Brain microvascular endothelial cell (primary cell): Measurements from ENCODE around the gene WNT10A.

Experiments used
- DNase-seq: peaks from one replicate; pipeline ENCODE4 v3.0.0-alpha.2; 2020
- H3K27ac ChIP-seq: fragments of 250-450 bp; sonication (Bioruptor Pico); 2 replicates; pipeline ENCODE4 v1.5.1; 2020; ENCODE audit warnings: mild to moderate bottlenecking, moderate library complexity
- H3K27me3 ChIP-seq: fragments of 250-450 bp; sonication (Bioruptor Pico); replicated peaks from 2 replicates; pipeline ENCODE4 v1.5.1; 2020; ENCODE audit warnings: mild to moderate bottlenecking
- H3K36me3 ChIP-seq: fragments of 250-450 bp; sonication (Bioruptor Pico); replicated peaks from 2 replicates; pipeline ENCODE4 v1.5.1; 2020; ENCODE audit warnings: mild to moderate bottlenecking
- H3K4me3 ChIP-seq: 2 replicates; pipeline ENCODE4 v1.5.1; 2011; ENCODE audit warnings: low read depth, mild to moderate bottlenecking, control low read depth, low read length, moderate library complexity
- in situ Hi-C: cut with HindIII; loops from 2 replicates; pipeline ENCODE4 v1.10.0; 2017; ENCODE audit warnings: low sequenced_read_pairs, low pct_ligation_motif_present
- TF ChIP-seq, protein P1 (sequence below): IDR thresholded peaks from 2 replicates; pipeline ENCODE4 v1.5.1; 2011; ENCODE audit warnings: low read depth, mild to moderate bottlenecking, moderate library complexity, low read length, control low read depth, inconsistent platforms; ENCODE audit errors: missing control alignments

The WNT10A gene

DNA sequence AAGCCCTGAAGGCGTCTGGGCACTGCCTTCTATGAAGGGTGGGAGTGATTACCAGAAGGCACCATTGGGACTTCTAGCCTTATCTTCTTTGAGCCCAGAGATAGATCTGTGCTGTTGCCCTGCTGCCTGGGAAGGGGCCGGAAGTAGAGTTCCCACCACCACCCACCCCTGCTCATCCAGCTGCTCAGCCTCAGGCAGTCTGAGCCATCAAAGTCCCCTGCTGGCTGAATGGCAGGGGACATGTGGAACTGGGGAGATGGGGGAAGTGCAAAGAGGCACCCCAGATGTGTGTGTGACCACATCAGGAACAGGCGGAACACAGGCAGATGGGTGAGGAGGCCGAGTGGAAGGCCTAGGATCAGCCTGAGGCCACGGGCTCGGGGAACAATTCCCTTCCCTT, 3.3 kb upstream of the WNT10A start:
- peaks cover 87% of the 10 kb centered on the region for H3K27me3 ChIP-seq
- H3K27ac ChIP-seq = no peak overlapping the region
- no peak for DNase-seq
- TF ChIP-seq, protein P1, sequence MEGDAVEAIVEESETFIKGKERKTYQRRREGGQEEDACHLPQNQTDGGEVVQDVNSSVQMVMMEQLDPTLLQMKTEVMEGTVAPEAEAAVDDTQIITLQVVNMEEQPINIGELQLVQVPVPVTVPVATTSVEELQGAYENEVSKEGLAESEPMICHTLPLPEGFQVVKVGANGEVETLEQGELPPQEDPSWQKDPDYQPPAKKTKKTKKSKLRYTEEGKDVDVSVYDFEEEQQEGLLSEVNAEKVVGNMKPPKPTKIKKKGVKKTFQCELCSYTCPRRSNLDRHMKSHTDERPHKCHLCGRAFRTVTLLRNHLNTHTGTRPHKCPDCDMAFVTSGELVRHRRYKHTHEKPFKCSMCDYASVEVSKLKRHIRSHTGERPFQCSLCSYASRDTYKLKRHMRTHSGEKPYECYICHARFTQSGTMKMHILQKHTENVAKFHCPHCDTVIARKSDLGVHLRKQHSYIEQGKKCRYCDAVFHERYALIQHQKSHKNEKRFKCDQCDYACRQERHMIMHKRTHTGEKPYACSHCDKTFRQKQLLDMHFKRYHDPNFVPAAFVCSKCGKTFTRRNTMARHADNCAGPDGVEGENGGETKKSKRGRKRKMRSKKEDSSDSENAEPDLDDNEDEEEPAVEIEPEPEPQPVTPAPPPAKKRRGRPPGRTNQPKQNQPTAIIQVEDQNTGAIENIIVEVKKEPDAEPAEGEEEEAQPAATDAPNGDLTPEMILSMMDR = no peak
- in situ Hi-C loops = no loop called here
- no peak overlapping the region for H3K4me3 ChIP-seq
- H3K36me3 ChIP-seq = no peaks in the 10 kb centered on the region

GRCh38 chr2:218877891-218878290, 2.8 kb upstream of the WNT10A start:
- DNase-seq = no peak
- H3K27ac ChIP-seq = no peak overlapping the region
- no peaks in the 10 kb centered on the region for H3K36me3 ChIP-seq
- in situ Hi-C loops = no loop called here
- no peak overlapping the region for H3K4me3 ChIP-seq
- TF ChIP-seq, protein P1 = no peak
- peaks cover 87% of the 10 kb centered on the region for H3K27me3 ChIP-seq

- TF ChIP-seq, protein P1 = no peak
- Histone ChIP-seq H3K27me3 (peaks cover 85% of the 10 kb centered on the region), H3K36me3 (no peaks in the 10 kb centered on the region)
These were observed 2.2 kb upstream of the WNT10A start for GRCh38 chr2:218878486-218878885.

DNA sequence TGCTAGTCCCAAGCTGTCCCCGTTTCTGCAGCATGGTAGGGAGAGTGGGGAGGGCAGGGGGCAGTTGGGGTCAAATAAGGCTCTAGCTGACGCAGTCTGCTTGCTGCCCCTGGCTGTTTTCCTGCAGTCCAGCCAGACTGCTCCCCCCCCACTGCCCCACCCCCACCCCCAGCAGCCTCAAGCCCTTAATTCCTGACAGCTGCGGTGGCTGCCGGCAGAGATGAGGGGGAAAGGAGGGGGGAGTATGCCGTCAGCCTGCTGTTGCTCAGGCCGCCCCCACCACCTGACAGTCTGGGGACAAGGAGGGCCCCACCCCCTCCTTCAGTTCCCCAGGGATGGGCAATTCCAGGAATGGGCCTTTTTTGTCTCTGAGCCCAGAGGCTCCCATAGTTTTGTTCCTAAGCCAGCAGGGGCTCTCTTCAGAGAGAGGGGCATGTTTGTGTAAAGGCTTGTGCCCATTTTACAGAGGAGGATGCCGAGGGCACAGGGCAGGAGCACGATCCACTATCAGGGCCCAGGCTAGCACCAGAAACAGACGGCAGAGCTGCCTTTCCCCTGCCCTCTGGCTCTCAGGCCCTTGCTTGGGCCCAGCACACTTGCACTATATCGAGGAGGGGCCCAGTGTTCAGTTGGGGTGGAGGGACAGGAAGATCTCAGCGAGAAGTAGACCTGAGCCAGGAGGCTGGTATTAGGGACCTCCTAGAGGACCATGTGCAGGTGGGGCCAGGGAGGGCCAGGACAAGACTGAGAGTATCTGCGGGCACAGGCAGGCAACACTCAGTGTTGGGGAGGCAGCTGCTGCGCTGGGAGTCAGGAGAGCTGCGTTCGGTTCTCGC, 1.5 kb upstream of the WNT10A start:
- Histone ChIP-seq H3K4me3 (no peak overlapping the region), H3K27me3 (peaks cover 83% of the 10 kb centered on the region), H3K27ac (no peak overlapping the region), H3K36me3 (no peaks in the 10 kb centered on the region)
- TF ChIP-seq, protein P1 = no peak
- in situ Hi-C loops = no loop called here
- DNase-seq = no peak

More at GRCh38 chr2:218878486-218878885, 2.2 kb upstream of the WNT10A start:
- no peak for DNase-seq
- H3K4me3 ChIP-seq = no peak overlapping the region
- H3K27ac ChIP-seq = no peak overlapping the region
- in situ Hi-C loops = no loop called here

GRCh38 chr2:218879776-218880101, 913 bp upstream of the WNT10A start:
- H3K27ac ChIP-seq = no peak overlapping the region
- in situ Hi-C loops = no loop called here
- TF ChIP-seq, protein P1 = no peak
- H3K27me3 ChIP-seq = peaks cover 82% of the 10 kb centered on the region
- no peaks in the 10 kb centered on the region for H3K36me3 ChIP-seq
- DNase-seq = no peak
- no peak overlapping the region for H3K4me3 ChIP-seq
